HepG2 (cell line): Measurements from ENCODE around the gene GGA3. TPM values are rescaled to one million over a fixed set of nuclear protein-coding genes. Genes with fewer than 3 reads are reported as not detected.

Experiments
- AFF4 ChIP-seq: sonication (generic); formaldehyde crosslinking; IDR thresholded peaks from 2 replicates; pipeline ENCODE4 v1.4.0; 2020; ENCODE audit warnings: missing genetic modification reagents
- ARHGAP35 ChIP-seq: sonication (generic); formaldehyde crosslinking; IDR thresholded peaks from 2 replicates; pipeline ENCODE4 v1.9.0; 2022; ENCODE audit warnings: mild to moderate bottlenecking, inconsistent platforms, moderate library complexity, missing genetic modification reagents, borderline replicate concordance
- ATF1 ChIP-seq: IDR thresholded peaks from 2 replicates; pipeline ENCODE4 v1.6.1; 2016; ENCODE audit warnings: mild to moderate bottlenecking, control low read depth
- CENPBD1 ChIP-seq: sonication (generic); formaldehyde crosslinking; IDR thresholded peaks from 2 replicates; pipeline ENCODE4 v1.8.0; 2022; ENCODE audit warnings: missing genetic modification reagents, low read depth, mild to moderate bottlenecking, borderline replicate concordance
- GRHL1 ChIP-seq: sonication (generic); formaldehyde crosslinking; conservative IDR thresholded peaks from 2 replicates; pipeline ENCODE4 v1.8.0; 2022; ENCODE audit warnings: missing genetic modification reagents
- GZF1 ChIP-seq: sonication (generic); formaldehyde crosslinking; IDR thresholded peaks from 2 replicates; pipeline ENCODE4 v1.5.1; 2020; ENCODE audit warnings: mild to moderate bottlenecking, missing genetic modification reagents
- HOXA7 ChIP-seq: sonication (generic); formaldehyde crosslinking; IDR thresholded peaks from 2 replicates; pipeline ENCODE4 v1.8.1; 2022; ENCODE audit warnings: mild to moderate bottlenecking, missing genetic modification reagents, moderate library complexity
- JARID2 ChIP-seq: sonication (generic); formaldehyde crosslinking; IDR thresholded peaks from 2 replicates; pipeline ENCODE4 v1.8.1; 2023; ENCODE audit warnings: missing genetic modification reagents, inconsistent platforms; ENCODE audit not compliant: insufficient replicate concordance
- KDM6A ChIP-seq: IDR thresholded peaks from 2 replicates; pipeline ENCODE4 v1.6.1; 2016; ENCODE audit warnings: low read depth
- MTF1 ChIP-seq: sonication (generic); formaldehyde crosslinking; IDR thresholded peaks from 2 replicates; pipeline ENCODE4 v1.5.0; 2020; ENCODE audit warnings: missing genetic modification reagents
- NAIF1 ChIP-seq: sonication (generic); formaldehyde crosslinking; IDR thresholded peaks from 2 replicates; pipeline ENCODE4 v1.5.0; 2020; ENCODE audit warnings: mild to moderate bottlenecking, missing genetic modification reagents, borderline replicate concordance
- NFE2L2 ChIP-seq: fragments of 150-350 bp; IDR thresholded peaks from 2 replicates; pipeline ENCODE4 v1.6.1; 2014; ENCODE audit warnings: low read length
- RERE ChIP-seq: IDR thresholded peaks from 2 replicates; pipeline ENCODE4 v1.6.1; 2016; ENCODE audit warnings: low read depth, missing genetic modification reagents, missing compliant biosample characterization
- SSRP1 ChIP-seq: IDR thresholded peaks from 2 replicates; pipeline ENCODE4 v1.6.1; 2016; ENCODE audit warnings: control low read depth
- TMF1 ChIP-seq: sonication (generic); formaldehyde crosslinking; IDR thresholded peaks from 2 replicates; pipeline ENCODE4 v1.8.1; 2022; ENCODE audit warnings: low read depth, missing genetic modification reagents
- TSC22D2 ChIP-seq: sonication (generic); formaldehyde crosslinking; IDR thresholded peaks from 2 replicates; pipeline ENCODE4 v1.5.1; 2020; ENCODE audit warnings: missing genetic modification reagents, mild to moderate bottlenecking, borderline replicate concordance
- ZFX ChIP-seq: sonication (generic); formaldehyde crosslinking; IDR thresholded peaks from 2 replicates; pipeline ENCODE4 v1.4.0; 2020; ENCODE audit warnings: mild to moderate bottlenecking, low read depth, missing genetic modification reagents, moderate library complexity
- ZNF251 ChIP-seq: sonication (generic); formaldehyde crosslinking; IDR thresholded peaks from 2 replicates; pipeline ENCODE4 v1.9.0; 2021; ENCODE audit warnings: mild to moderate bottlenecking, missing genetic modification reagents
- ZNF7 ChIP-seq: IDR thresholded peaks from 2 replicates; pipeline ENCODE4 v1.6.1; 2016; ENCODE audit warnings: missing biosample characterization, missing genetic modification reagents
- polyA plus RNA-seq, 8 experiments: library from polyadenylated mRNA; depleted of rRNA in 3 of 8; stranded (reverse) in 7 of 8; unstranded in 1 of 8; fragments of >200 nt; fragmentation: Illumina TruSeq in 4 of 8; extraction: Trizol in 4 of 8; gene quantifications; 2 replicates each; pipeline versions ENCODE4 v1.2.1 to v1.2.3, GENCODE V29; 2011 to 2016; ENCODE audit warnings: low read depth in 4 of 8, missing spikeins in 1 of 8, mixed read lengths in 1 of 8; ENCODE audit not compliant: insufficient read depth in 1 of 8
- total RNA-seq, 5 experiments: library from RNA; depleted of rRNA; stranded (reverse); fragments of >200 nt; fragmentation: Illumina TruSeq; extraction: Trizol; gene quantifications; 2 replicates each; pipeline ENCODE4 v1.2.3, GENCODE V29; 2016; ENCODE audit warnings: low read depth in 1 of 5

The GGA3 gene
- total and polyA plus RNA-seq, 2 of the 13 experiments (the other 11 are each of a cell fraction or from before 2014, with no cell fraction given): 28.4 to 43.7 TPM

- TF ChIP-seq ATF1 (CRISPR knock-in tag): no peak
- TF ChIP-seq GZF1: no peak
- TF ChIP-seq TSC22D2 (CRISPR knock-in tag): no peak
- no peak for TF ChIP-seq NFE2L2
- no peak for TF ChIP-seq JARID2 (CRISPR knock-in tag)
- peak; percentile 84 for TF ChIP-seq ZFX (CRISPR knock-in tag)
- TF ChIP-seq GRHL1 (CRISPR knock-in tag): no peak
- 0 out of 2 replicates have a peak, but pooled peaks have one; percentile 21 for TF ChIP-seq ZNF7 (CRISPR knock-in tag)
- TF ChIP-seq SSRP1 (CRISPR knock-in tag): no peak
- no peak for TF ChIP-seq KDM6A (CRISPR knock-in tag)
- peak; percentile 81; the same call in 1 of the 2 replicates for TF ChIP-seq ZNF251
- TF ChIP-seq ARHGAP35 (CRISPR knock-in tag): peak; percentile 83; the same call in 1 of the 2 replicates
- no peak for TF ChIP-seq MTF1 (CRISPR knock-in tag)
- TF ChIP-seq TMF1: no peak
- no peak for TF ChIP-seq HOXA7
- TF ChIP-seq CENPBD1 (CRISPR knock-in tag): no peak
- no peak for TF ChIP-seq RERE (CRISPR knock-in tag)
- TF ChIP-seq AFF4 (CRISPR knock-in tag): no peak
- no peak for TF ChIP-seq NAIF1 (CRISPR knock-in tag)
Observed at GRCh38 chr17:75271233-75271954, 10.0 kb upstream of the GGA3 start (continued).
